Measurements from ENCODE around the gene CST6.

CST6 gene

GRCh38 chr11:66047541-66048365, 35.9 kb downstream of the CST6 start:
- DNase-seq (ENCODE audit: low spot score), result peak; percentile 84

GRCh38 chr11:66048547-66049323, 36.9 kb downstream of the CST6 start, which contains the start of gene GAL3ST3:
TSS of gene GAL3ST3 (minus strand) at chr11:66049161. CDS start at chr11:66045415, 3,746 bp downstream.
- no peak for DNase-seq (ENCODE audit: low spot score)

DNA sequence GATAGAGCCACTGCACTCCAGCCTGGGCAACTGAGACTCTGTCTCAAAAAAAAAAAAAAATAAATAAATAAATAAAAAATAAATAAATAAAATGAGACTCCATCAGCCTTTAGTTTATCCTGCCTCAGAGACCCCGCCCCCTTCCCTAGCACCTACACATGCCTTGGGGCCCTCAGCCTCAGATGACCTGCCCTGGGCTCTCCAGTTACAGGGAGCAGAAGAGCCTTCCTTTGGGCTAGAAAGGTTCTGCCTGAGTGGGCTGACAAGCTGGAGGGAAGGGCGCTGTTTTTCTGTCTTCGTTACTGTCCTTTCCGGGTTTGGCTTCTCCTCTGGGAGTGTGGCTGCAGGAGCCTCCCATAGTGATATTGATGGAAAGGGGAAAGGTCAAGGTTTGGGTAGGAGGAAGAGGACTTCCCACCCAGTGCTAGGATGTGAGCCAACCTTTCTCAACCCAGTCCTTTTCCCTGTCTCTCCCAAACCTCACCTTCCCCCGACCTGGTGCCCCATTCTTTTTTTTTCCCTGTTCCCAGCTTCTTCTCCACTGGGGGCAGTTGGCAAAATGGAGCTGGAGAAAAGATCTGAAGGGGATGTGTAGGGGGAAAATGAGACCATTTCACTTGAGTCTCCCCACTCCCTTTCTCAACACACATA, 38.9 kb downstream of the CST6 start:
- DNase-seq (ENCODE audit: low spot score), result no peak

DNA sequence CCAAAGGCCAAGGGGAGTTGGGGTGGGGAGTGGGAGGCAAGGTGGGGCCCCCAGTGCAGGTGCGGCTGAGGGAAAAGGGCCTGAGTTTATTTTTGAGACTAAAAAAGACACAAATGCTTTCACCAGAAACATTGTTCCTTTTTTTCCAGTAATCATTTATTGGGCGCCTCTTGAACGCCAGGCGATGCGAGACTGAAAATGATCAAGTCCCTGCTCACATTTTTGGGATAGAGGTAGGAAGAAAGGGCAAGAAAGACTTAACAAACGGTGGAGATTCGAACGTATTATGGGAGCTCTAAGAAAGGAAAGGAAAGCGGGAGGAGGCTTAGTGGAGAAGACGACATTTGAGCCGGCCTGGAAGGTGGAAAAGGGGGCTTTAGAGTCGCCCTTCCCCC, 39.6 kb downstream of the CST6 start:
- no peak for DNase-seq (ENCODE audit: low spot score)

DNA sequence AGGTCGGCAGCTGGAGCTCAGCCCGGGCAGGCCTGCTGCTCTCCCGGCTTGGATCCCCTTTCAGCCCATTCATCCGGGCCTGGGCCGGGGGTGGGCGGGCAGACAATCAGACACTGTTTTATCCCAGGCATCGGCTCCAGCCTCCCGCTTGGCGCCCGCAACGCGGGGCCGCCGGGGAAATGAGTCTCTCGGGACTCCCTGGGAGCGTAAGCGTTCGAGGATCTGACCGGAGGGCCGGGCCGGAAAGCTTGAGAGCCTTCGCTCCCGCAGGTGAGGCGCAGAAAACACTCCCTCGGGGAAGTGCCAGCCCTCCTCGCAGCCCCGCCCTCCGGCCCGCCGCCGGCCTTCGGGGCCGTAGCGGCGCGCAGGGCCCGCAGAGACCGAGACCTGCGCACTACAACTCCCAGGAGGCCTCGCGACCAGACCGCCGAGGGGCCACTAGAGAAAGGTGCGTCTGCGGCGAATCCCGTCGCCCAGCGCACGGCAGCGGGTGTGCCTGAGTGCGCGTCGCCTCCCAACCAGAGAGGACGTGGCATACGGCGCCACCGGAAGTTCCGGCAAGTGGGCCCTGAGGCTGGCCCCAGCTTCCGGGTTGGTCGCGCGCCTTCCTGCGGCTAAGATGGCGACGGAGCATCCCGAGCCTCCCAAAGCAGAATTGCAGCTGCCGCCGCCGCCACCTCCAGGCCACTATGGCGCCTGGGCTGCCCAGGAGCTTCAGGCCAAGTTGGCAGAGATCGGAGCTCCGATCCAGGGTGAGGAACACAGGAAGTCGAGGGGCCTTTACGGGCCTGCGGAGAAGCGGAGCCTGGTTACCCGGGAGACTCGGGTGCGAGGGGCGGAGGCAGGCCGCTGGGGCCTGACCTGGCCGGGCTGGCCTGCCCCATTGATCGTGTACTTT, 40.2 kb downstream of the CST6 start, which contains the start of gene SF3B2:
Gene SF3B2 (plus strand): TSS at position 599 of the 898 bp plus-strand sequence. CDS start 21 bp downstream, at position 620.
- peak; percentile 99 for DNase-seq (ENCODE audit: low spot score)

DNA sequence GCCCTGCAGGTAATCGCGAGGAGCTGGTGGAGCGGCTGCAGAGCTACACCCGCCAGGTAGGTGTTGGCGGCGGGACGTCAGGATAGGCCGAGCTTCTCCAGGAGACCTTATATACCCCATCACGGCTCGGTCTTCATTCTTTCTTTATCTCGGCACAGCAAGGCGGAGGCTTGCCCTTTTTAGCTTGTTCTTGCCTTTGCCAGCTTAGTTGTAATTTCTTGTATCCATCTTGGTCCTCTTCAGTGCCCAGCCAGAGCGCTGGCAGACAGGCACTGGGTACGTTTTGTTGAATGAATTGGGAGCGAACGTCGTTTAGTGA, 40.8 kb downstream of the CST6 start:
- DNase-seq (ENCODE audit: low spot score), result no peak

DNA sequence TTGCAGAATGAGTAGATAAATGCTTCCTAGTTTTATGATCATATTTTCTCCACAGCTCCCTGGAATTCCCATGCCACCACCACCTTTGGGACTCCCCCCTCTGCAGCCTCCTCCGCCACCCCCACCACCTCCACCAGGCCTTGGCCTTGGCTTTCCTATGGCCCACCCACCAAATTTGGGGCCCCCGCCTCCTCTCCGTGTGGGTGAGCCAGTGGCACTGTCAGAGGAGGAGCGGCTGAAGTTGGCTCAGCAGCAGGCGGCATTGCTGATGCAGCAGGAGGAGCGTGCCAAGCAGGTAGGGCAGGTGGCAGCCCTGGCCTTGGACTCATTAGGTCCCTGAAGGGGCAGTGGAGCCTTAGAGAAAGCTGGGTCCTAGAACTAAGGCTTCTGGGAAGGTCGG, 43.2 kb downstream of the CST6 start:
- no peak for DNase-seq (ENCODE audit: low spot score)

DNA sequence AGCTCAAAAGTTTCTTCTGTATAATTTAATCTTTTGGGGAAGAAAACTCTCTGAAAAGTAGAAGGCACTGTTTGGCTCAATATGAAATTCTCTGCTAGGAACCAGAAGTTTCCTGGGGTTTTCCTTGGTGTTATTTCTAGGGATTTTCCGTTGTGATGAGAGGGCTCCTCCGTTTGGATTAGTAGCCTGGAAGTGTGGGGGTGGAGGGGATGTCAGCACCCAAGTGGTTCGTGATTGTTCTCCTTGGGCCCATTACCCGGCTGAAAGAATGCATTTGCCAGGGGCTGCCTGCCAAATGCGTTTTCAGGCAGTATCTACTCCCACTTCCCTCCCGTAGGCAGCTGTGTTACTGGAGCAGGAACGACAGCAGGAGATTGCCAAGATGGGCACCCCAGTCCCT, 44.7 kb downstream of the CST6 start:
- DNase-seq (ENCODE audit: low spot score), result no peak

- DNase-seq (ENCODE audit: low spot score), result no peak
Observed at GRCh38 chr11:66059966-66060680, 48.3 kb downstream of the CST6 start.

- no peak for DNase-seq (ENCODE audit: low spot score)
Observed at GRCh38 chr11:66061268-66061667, 49.5 kb downstream of the CST6 start.

DNA sequence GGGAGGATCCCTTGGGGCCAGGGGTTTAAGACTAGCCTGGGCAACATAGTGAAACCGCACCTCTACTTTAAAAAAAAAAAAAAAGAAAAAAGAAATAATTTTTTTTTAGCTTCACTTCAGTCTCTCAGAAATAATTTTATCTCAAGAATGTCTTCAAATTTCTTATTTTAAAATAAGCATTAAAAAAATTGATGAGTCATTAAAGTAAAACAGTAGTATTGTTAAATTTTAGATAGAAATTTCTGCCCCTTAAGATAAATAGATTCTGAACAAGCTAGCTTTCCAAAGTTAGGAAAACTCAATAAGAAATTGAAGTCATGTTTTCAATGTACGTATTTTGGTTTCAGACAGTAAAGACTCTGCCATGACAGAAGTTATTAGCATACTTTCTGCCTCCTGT, 50.6 kb downstream of the CST6 start:
- DNase-seq (ENCODE audit: low spot score), result no peak
